ENCODE data around the gene ORM2.

ORM2 gene

DNA sequence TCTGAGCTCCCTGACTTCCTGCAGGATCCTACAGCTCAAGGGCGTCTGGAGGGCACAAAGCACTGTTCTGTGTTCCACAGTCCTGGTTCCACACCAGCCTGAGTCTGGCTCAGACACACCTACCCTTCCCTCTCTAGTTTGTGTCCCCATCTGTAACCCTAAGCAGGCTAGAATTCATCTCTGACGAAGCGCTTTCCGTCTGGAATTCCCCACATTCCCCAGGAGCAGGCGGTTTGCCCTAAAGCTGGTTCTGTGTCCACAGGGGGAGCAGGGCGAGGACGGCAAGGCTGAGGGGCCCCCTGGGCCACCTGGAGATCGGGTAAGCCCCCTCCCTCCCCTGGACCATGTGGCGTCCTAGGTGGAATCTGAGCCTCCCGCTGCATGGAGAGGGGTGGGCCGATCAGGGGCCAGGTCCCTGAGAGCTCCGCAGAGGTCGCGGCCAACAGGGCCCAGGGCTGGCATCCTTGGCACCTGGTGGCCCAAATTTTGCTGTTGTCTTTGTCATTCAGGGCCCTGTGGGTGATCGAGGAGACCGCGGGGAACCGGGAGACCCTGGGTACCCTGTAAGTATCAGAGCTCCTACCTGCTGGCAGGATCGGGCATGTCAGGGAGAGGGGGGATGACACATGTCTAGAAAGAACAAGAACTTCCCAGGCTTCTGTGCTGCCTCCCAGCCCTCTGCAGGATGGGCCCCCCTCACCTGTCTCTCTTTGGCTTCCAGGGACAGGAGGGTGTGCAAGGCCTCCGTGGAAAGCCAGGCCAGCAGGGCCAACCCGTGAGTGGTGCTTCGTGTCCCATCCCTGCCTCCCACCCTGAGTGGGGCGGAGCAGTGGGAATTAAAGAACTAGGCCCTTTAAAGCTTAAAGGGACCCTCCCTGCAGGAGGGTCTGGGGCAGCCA lies 41.2 kb upstream of the ORM2 start:
- Histone ChIP-seq H3K4ac (ENCODE audit: low read depth in 1 of 2, low read length in 2 of 2) (peak overlapping the region in 1 of 2 experiments; percentile 17), H4K8ac (ENCODE audit: low read length) (no peak overlapping the region), H3K9ac (ENCODE audit: low read length) (peak overlapping the region; percentile 15), H3K4me1 (ENCODE audit: control insufficient read depth, insufficient read depth, low read depth, low read length) (peaks cover 65% of the 10 kb centered on the region), H3K36me3 (ENCODE audit: control insufficient read depth in 1 of 2, insufficient read depth in 2 of 2, low read depth in 1 of 2, low read length in 2 of 2) (peaks cover 7 to 54% of the 10 kb centered on the region in 2 experiments), H3K18ac (ENCODE audit: low read depth in 1 of 2, low read length in 2 of 2) (no peak overlapping the region), H3K14ac (ENCODE audit: low read length in 2 of 2) (no peak overlapping the region), H3K27me3 (ENCODE audit: control insufficient read depth in 1 of 2, insufficient read depth in 1 of 2, low read length in 2 of 2) (no peaks in the 10 kb centered on the region), H2BK12ac (ENCODE audit: low read length in 2 of 2) (peak overlapping the region in 1 of 2 experiments; percentile 17), H3K27ac (ENCODE audit: low read length, poor library complexity, severe bottlenecking) (peak overlapping the region; percentile 68), H3K23ac (ENCODE audit: low read length in 2 of 2) (no peak overlapping the region), H3K9me3 (ENCODE audit: control insufficient read depth, low read length) (no peaks in the 10 kb centered on the region), H2BK5ac (ENCODE audit: low read depth, low read length, poor library complexity, severe bottlenecking) (peak overlapping the region; percentile 71), H3K79me1 (replicated peaks; ENCODE audit: low read length, poor library complexity, severe bottlenecking) (peaks cover 11% of the 10 kb centered on the region), H2BK120ac (ENCODE audit: low read depth, low read length) (peak overlapping the region; percentile 21), H3K4me3 (ENCODE audit: insufficient read depth in 1 of 2, low read depth in 1 of 2, low read length in 2 of 2) (no peak overlapping the region), H2AK5ac (ENCODE audit: low read length, severe bottlenecking) (peak overlapping the region; percentile 77), H4K91ac (ENCODE audit: low read length) (no peak overlapping the region), H2BK15ac (ENCODE audit: low read depth, poor library complexity, severe bottlenecking) (peak overlapping the region; percentile 26), H2AFZ (ENCODE audit: low read depth, low read length) (no peak overlapping the region), H3K4me2 (ENCODE audit: low read length, poor library complexity, severe bottlenecking) (no peak overlapping the region)
- WGBS: 68% methylated on average over 23 of the region's 23 CpGs
- peak; percentile 85 for DNase-seq

- Histone ChIP-seq H2BK12ac (ENCODE audit: low read length in 2 of 2) (no peak overlapping the region), H3K23ac (ENCODE audit: low read length in 2 of 2) (no peak overlapping the region), H3K4me1 (ENCODE audit: control insufficient read depth, insufficient read depth, low read depth, low read length) (peaks cover 59% of the 10 kb centered on the region), H2AK5ac (ENCODE audit: low read length, severe bottlenecking) (peak overlapping the region; percentile 78), H3K79me1 (replicated peaks; ENCODE audit: low read length, poor library complexity, severe bottlenecking) (peaks cover 9% of the 10 kb centered on the region), H2BK5ac (ENCODE audit: low read depth, low read length, poor library complexity, severe bottlenecking) (no peak overlapping the region), H3K9ac (ENCODE audit: low read length) (no peak overlapping the region), H3K4me2 (ENCODE audit: low read length, poor library complexity, severe bottlenecking) (no peak overlapping the region), H3K9me3 (ENCODE audit: control insufficient read depth, low read length) (peaks cover under 1% of the 10 kb centered on the region), H2AFZ (ENCODE audit: low read depth, low read length) (no peak overlapping the region), H2BK120ac (ENCODE audit: low read depth, low read length) (no peak overlapping the region), H4K8ac (ENCODE audit: low read length) (no peak overlapping the region), H4K91ac (ENCODE audit: low read length) (no peak overlapping the region), H3K4me3 (ENCODE audit: insufficient read depth in 1 of 2, low read depth in 1 of 2, low read length in 2 of 2) (no peak overlapping the region), H3K36me3 (ENCODE audit: control insufficient read depth in 1 of 2, insufficient read depth in 2 of 2, low read depth in 1 of 2, low read length in 2 of 2) (peaks cover 8 to 47% of the 10 kb centered on the region in 2 experiments), H3K14ac (ENCODE audit: low read length in 2 of 2) (no peak overlapping the region), H3K4ac (ENCODE audit: low read depth in 1 of 2, low read length in 2 of 2) (no peak overlapping the region), H3K27me3 (ENCODE audit: control insufficient read depth in 1 of 2, insufficient read depth in 1 of 2, low read length in 2 of 2) (no peaks in the 10 kb centered on the region), H2BK15ac (ENCODE audit: low read depth, poor library complexity, severe bottlenecking) (no peak overlapping the region), H3K27ac (ENCODE audit: low read length, poor library complexity, severe bottlenecking) (no peak overlapping the region), H3K18ac (ENCODE audit: low read depth in 1 of 2, low read length in 2 of 2) (no peak overlapping the region)
- 95% methylated on average over 13 of the region's 13 CpGs for WGBS
- no peak for DNase-seq
Measured at GRCh38 chr9:114289106-114289505, 40.6 kb upstream of the ORM2 start.

GRCh38 chr9:114289571-114290481 lies 39.8 kb upstream of the ORM2 start:
- H2BK15ac ChIP-seq (ENCODE audit: low read depth, poor library complexity, severe bottlenecking): no peak overlapping the region
- H3K4me2 ChIP-seq (ENCODE audit: low read length, poor library complexity, severe bottlenecking): no peak overlapping the region
- 90% methylated on average over 12 of the region's 13 CpGs for WGBS
- peaks cover 7% of the 10 kb centered on the region for H3K9me3 ChIP-seq (ENCODE audit: control insufficient read depth, low read length)
- peaks cover 7% of the 10 kb centered on the region for H3K79me1 ChIP-seq (replicated peaks; ENCODE audit: low read length, poor library complexity, severe bottlenecking)
- H3K4me1 ChIP-seq (ENCODE audit: control insufficient read depth, insufficient read depth, low read depth, low read length): peaks cover 52% of the 10 kb centered on the region
- H2BK12ac ChIP-seq (ENCODE audit: low read length in 2 of 2): peak overlapping the region in 1 of 2 experiments; percentile 10
- DNase-seq: no peak
- no peaks in the 10 kb centered on the region for H3K27me3 ChIP-seq (ENCODE audit: control insufficient read depth in 1 of 2, insufficient read depth in 1 of 2, low read length in 2 of 2)
- H3K14ac ChIP-seq (ENCODE audit: low read length in 2 of 2): no peak overlapping the region
- no peak overlapping the region for H3K4me3 ChIP-seq (ENCODE audit: insufficient read depth in 1 of 2, low read depth in 1 of 2, low read length in 2 of 2)
- H3K4ac ChIP-seq (ENCODE audit: low read depth in 1 of 2, low read length in 2 of 2): no peak overlapping the region
- H4K91ac ChIP-seq (ENCODE audit: low read length): no peak overlapping the region
- H2BK5ac ChIP-seq (ENCODE audit: low read depth, low read length, poor library complexity, severe bottlenecking): no peak overlapping the region
- H3K27ac ChIP-seq (ENCODE audit: low read length, poor library complexity, severe bottlenecking): no peak overlapping the region
- no peak overlapping the region for H2BK120ac ChIP-seq (ENCODE audit: low read depth, low read length)
- H2AK5ac ChIP-seq (ENCODE audit: low read length, severe bottlenecking): peak overlapping the region; percentile 94
- peaks cover 15 to 40% of the 10 kb centered on the region in 2 experiments for H3K36me3 ChIP-seq (ENCODE audit: control insufficient read depth in 1 of 2, insufficient read depth in 2 of 2, low read depth in 1 of 2, low read length in 2 of 2)
- H4K8ac ChIP-seq (ENCODE audit: low read length): no peak overlapping the region
- no peak overlapping the region for H3K23ac ChIP-seq (ENCODE audit: low read length in 2 of 2)
- H3K18ac ChIP-seq (ENCODE audit: low read depth in 1 of 2, low read length in 2 of 2): no peak overlapping the region
- no peak overlapping the region for H3K9ac ChIP-seq (ENCODE audit: low read length)
- no peak overlapping the region for H2AFZ ChIP-seq (ENCODE audit: low read depth, low read length)

- Histone ChIP-seq H3K4me2 (ENCODE audit: low read length, poor library complexity, severe bottlenecking) (no peak overlapping the region), H2AK5ac (ENCODE audit: low read length, severe bottlenecking) (peak overlapping the region; percentile 95), H3K9ac (ENCODE audit: low read length) (no peak overlapping the region), H4K8ac (ENCODE audit: low read length) (no peak overlapping the region), H3K4me3 (ENCODE audit: insufficient read depth in 1 of 2, low read depth in 1 of 2, low read length in 2 of 2) (no peak overlapping the region), H3K79me1 (replicated peaks; ENCODE audit: low read length, poor library complexity, severe bottlenecking) (peaks cover 7% of the 10 kb centered on the region), H3K4me1 (ENCODE audit: control insufficient read depth, insufficient read depth, low read depth, low read length) (peaks cover 45% of the 10 kb centered on the region), H3K23ac (ENCODE audit: low read length in 2 of 2) (no peak overlapping the region), H3K18ac (ENCODE audit: low read depth in 1 of 2, low read length in 2 of 2) (no peak overlapping the region), H3K4ac (ENCODE audit: low read depth in 1 of 2, low read length in 2 of 2) (no peak overlapping the region), H2BK12ac (ENCODE audit: low read length in 2 of 2) (peak overlapping the region in 1 of 2 experiments; percentile 51), H2BK15ac (ENCODE audit: low read depth, poor library complexity, severe bottlenecking) (no peak overlapping the region), H3K27ac (ENCODE audit: low read length, poor library complexity, severe bottlenecking) (no peak overlapping the region), H2AFZ (ENCODE audit: low read depth, low read length) (no peak overlapping the region), H3K36me3 (ENCODE audit: control insufficient read depth in 1 of 2, insufficient read depth in 2 of 2, low read depth in 1 of 2, low read length in 2 of 2) (peaks cover 21 to 38% of the 10 kb centered on the region in 2 experiments), H3K14ac (ENCODE audit: low read length in 2 of 2) (no peak overlapping the region), H4K91ac (ENCODE audit: low read length) (no peak overlapping the region), H2BK5ac (ENCODE audit: low read depth, low read length, poor library complexity, severe bottlenecking) (no peak overlapping the region), H3K9me3 (ENCODE audit: control insufficient read depth, low read length) (peaks cover 13% of the 10 kb centered on the region), H3K27me3 (ENCODE audit: control insufficient read depth in 1 of 2, insufficient read depth in 1 of 2, low read length in 2 of 2) (no peaks in the 10 kb centered on the region), H2BK120ac (ENCODE audit: low read depth, low read length) (no peak overlapping the region)
- 66% methylated on average over 7 of the region's 7 CpGs for WGBS
- no peak for DNase-seq
Measured at GRCh38 chr9:114290561-114290986, 39.1 kb upstream of the ORM2 start.
